ENCODE measurements around the gene SMIM41.
"Not testable (repeated sequence)": the region's sequence is repeated elsewhere in the genome, so short reads cannot be mapped to it uniquely, and the experiment has no call there.

SMIM41 gene

DNA sequence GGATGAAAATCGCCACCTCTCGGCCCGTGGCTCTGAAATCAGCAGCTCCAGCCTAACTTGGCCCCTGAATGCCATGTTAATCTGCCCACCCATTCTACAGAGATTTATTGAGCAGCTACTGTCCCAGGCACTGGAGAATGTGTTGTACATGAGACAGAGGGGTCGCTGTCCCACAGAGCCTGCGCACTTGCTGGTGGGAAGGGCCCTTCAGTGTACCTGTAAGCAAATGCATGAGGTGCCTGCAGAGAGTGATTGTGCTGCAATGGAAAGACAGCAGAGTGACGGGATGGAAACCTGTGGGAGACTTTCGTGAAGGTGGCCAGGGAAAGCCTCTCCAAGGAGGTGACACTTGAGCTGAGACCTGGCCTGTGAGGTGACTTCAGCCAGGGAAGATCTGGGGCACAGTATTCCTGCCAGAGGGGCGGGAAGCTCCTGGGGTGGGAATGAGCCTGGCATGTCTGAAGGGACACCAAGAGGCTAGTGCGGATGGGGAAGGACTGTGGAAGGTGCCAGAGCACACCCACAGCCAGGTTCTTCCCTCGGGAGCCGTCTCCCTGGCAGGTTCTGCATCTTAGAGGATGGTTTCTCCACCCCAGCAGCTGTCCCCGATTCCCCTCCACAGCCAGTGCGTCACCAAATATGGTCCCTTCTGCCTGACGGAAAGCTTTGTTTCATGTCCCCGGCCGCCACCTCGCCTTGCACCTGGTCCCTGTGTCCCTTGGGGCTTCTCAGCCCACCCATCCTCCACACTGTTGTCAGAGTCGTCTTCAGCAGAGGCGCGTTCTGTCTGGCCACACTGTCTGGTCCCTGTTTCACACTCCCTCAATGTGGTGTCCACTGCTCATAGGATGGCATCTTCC is 8.7 kb downstream of the SMIM41 start:
- H3K4me3 Mint-ChIP-seq: no peak overlapping the region
- no peaks in the 10 kb centered on the region for H3K36me3 Mint-ChIP-seq (ENCODE audit: insufficient read depth)
- peaks cover 78% of the 10 kb centered on the region for H3K27me3 Mint-ChIP-seq
- DNase-seq (ENCODE audit: low spot score in 2 of 2) (no peak), ATAC-seq (replicated peaks; ENCODE audit: extremely low read depth, poor library complexity, severe bottlenecking) (no peak)
- peak overlapping the region; percentile 4 for H3K27ac Mint-ChIP-seq (ENCODE audit: low read depth)
- no peaks in the 10 kb centered on the region for H3K9me3 Mint-ChIP-seq
- H3K4me1 Mint-ChIP-seq: peaks cover 5% of the 10 kb centered on the region

DNA sequence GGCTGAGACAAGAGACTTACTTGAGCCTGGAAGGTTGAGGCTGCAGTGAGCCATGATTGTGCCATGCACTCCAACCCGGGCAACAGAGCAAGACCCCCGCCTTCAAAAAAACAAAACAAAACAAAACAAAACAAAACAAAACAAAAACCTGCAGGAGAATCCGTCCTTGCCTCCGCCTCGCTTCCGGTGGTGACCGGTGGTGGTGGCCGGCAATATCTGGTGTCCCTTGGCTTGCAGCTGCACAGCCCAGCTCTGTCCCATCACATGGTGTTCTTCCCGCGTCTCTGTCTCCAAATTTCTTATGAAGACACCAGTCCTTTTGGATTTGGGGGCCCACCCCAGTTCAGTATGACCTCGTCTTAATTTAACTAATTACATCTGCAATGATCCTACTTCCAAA is 10.0 kb downstream of the SMIM41 start:
- H3K27ac Mint-ChIP-seq (ENCODE audit: low read depth): no peak overlapping the region
- ATAC-seq (replicated peaks; ENCODE audit: extremely low read depth, poor library complexity, severe bottlenecking) (no peak), DNase-seq (ENCODE audit: low spot score in 2 of 2) (no peak)
- H3K36me3 Mint-ChIP-seq (ENCODE audit: insufficient read depth): no peaks in the 10 kb centered on the region
- no peak overlapping the region for H3K4me3 Mint-ChIP-seq
- no peaks in the 10 kb centered on the region for H3K9me3 Mint-ChIP-seq
- no peaks in the 10 kb centered on the region for H3K4me1 Mint-ChIP-seq
- H3K27me3 Mint-ChIP-seq: peaks cover 79% of the 10 kb centered on the region

- H3K4me1 Mint-ChIP-seq: no peaks in the 10 kb centered on the region
- H3K27me3 Mint-ChIP-seq: peaks cover 87% of the 10 kb centered on the region
- H3K4me3 Mint-ChIP-seq: no peak overlapping the region
- no peaks in the 10 kb centered on the region for H3K36me3 Mint-ChIP-seq (ENCODE audit: insufficient read depth)
- H3K27ac Mint-ChIP-seq (ENCODE audit: low read depth): no peak overlapping the region
- H3K9me3 Mint-ChIP-seq: no peaks in the 10 kb centered on the region
- DNase-seq (ENCODE audit: low spot score in 2 of 2) (no peak), ATAC-seq (replicated peaks; ENCODE audit: extremely low read depth, poor library complexity, severe bottlenecking) (no peak)
These were observed 10.8 kb downstream of the SMIM41 start for GRCh38 chr12:52090291-52090690.

GRCh38 chr12:52091061-52091460 is 11.6 kb downstream of the SMIM41 start:
- Mint-ChIP-seq H3K27me3 (peaks cover 88% of the 10 kb centered on the region), H3K4me1 (no peaks in the 10 kb centered on the region), H3K27ac (ENCODE audit: low read depth) (no peak overlapping the region), H3K4me3 (no peak overlapping the region), H3K9me3 (no peaks in the 10 kb centered on the region), H3K36me3 (ENCODE audit: insufficient read depth) (no peaks in the 10 kb centered on the region)
- ATAC-seq (replicated peaks; ENCODE audit: extremely low read depth, poor library complexity, severe bottlenecking) (no peak), DNase-seq (ENCODE audit: low spot score in 2 of 2) (no peak)

- DNase-seq (ENCODE audit: low spot score in 2 of 2): no peak
- Mint-ChIP-seq H3K27ac (ENCODE audit: low read depth) (no peak overlapping the region), H3K36me3 (ENCODE audit: insufficient read depth) (no peaks in the 10 kb centered on the region)
These were observed 12.4 kb downstream of the SMIM41 start for GRCh38 chr12:52091869-52092268.

GRCh38 chr12:52093346-52093745 is 13.8 kb downstream of the SMIM41 start:
- Mint-ChIP-seq H3K27me3 (peaks cover 85% of the 10 kb centered on the region), H3K27ac (ENCODE audit: low read depth) (no peak overlapping the region)
- no peak for ATAC-seq (replicated peaks; ENCODE audit: extremely low read depth, poor library complexity, severe bottlenecking)

More at GRCh38 chr12:52091869-52092268, 12.4 kb downstream of the SMIM41 start:
- Mint-ChIP-seq H3K4me3 (no peak overlapping the region), H3K4me1 (no peaks in the 10 kb centered on the region), H3K9me3 (no peaks in the 10 kb centered on the region), H3K27me3 (peaks cover 85% of the 10 kb centered on the region)
- no peak for ATAC-seq (replicated peaks; ENCODE audit: extremely low read depth, poor library complexity, severe bottlenecking)

DNA sequence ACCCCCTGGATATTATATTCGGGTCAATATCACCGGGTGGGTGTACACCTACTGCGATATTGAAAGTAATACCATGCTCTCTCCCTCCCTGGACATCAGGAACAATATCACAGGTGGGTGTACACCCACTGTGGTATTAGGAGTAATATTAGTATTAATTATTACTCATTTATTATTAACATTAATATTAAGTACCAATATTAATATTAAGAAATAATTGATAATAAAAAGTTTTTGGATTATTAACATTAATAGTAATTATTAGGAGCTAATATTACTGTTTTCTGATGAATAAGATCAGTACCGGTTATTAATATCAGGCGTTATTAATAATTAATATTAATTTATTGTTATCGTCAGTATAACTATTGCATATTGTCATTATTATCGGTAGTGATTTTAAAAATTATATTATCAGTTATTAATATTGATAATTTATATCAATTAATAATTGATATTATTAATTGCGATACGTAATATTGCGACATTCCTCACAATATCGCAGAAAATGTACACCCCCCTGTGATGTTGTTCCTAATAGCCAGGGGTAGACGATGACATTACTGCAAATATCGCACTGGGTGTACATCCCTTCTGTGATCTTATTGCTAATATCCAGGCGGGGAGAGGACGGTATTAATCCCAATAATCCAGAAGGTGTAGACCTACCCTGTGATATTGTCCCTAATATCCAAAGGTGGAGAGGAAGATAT is 17.0 kb downstream of the SMIM41 start:
- Mint-ChIP-seq H3K27me3 (peaks cover 80% of the 10 kb centered on the region), H3K9me3 (no peaks in the 10 kb centered on the region), H3K27ac (ENCODE audit: low read depth) (no peak overlapping the region), H3K4me1 (no peaks in the 10 kb centered on the region), H3K36me3 (ENCODE audit: insufficient read depth) (peaks cover 2% of the 10 kb centered on the region), H3K4me3 (no peak overlapping the region)
- no peak for DNase-seq (ENCODE audit: low spot score in 2 of 2)
- ATAC-seq (replicated peaks; ENCODE audit: extremely low read depth, poor library complexity, severe bottlenecking): no peak

More at GRCh38 chr12:52093346-52093745, 13.8 kb downstream of the SMIM41 start:
- no peaks in the 10 kb centered on the region for H3K9me3 Mint-ChIP-seq
- H3K4me3 Mint-ChIP-seq: no peak overlapping the region
- no peak for DNase-seq (ENCODE audit: low spot score in 2 of 2)
- no peaks in the 10 kb centered on the region for H3K36me3 Mint-ChIP-seq (ENCODE audit: insufficient read depth)
- H3K4me1 Mint-ChIP-seq: no peaks in the 10 kb centered on the region

GRCh38 chr12:52097045-52097666 is 17.7 kb downstream of the SMIM41 start:
- H3K4me1 Mint-ChIP-seq: no peaks in the 10 kb centered on the region
- H3K27ac Mint-ChIP-seq (ENCODE audit: low read depth): no peak overlapping the region
- no peaks in the 10 kb centered on the region for H3K9me3 Mint-ChIP-seq
- no peak for DNase-seq (ENCODE audit: low spot score in 2 of 2)
- no peak overlapping the region for H3K4me3 Mint-ChIP-seq
- H3K36me3 Mint-ChIP-seq (ENCODE audit: insufficient read depth): peaks cover 2% of the 10 kb centered on the region
- no peak for ATAC-seq (replicated peaks; ENCODE audit: extremely low read depth, poor library complexity, severe bottlenecking)
- peaks cover 80% of the 10 kb centered on the region for H3K27me3 Mint-ChIP-seq

DNA sequence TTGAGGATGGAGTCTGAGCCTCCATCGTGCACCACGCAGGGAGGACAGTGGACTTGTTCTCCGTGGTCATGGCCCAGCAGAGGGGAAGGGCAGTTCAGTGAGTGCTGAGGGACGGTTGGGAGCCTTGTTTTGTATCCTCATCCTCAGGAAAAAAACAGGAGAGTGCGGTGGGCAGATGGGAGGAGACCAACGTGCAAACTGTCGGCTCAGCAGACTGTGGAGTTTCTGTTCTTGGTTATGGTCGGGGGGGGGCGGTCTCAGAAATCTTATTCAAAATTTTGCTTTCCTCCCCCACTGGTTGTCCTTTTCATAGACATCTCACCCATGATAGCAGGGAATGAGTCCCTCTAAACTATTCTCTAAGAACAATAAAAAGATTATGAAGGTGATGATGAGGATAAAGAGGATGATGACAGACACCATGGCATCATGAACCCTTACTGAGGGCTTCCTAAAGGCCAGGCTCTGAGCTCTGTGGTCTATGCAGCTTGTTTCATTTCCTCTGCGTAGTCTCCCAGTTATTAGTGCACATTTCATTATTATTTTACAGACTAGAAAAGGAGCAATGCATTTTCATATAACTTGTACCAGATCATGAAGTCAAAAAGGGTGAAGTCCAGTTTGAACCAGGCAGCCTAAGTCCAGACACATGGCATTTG is 25.1 kb downstream of the SMIM41 start:
- not testable (repeated sequence) for ATAC-seq (replicated peaks; ENCODE audit: extremely low read depth, poor library complexity, severe bottlenecking); H3K4me3 Mint-ChIP-seq; H3K4me1 Mint-ChIP-seq; H3K36me3 Mint-ChIP-seq (ENCODE audit: insufficient read depth); H3K9me3 Mint-ChIP-seq; H3K27ac Mint-ChIP-seq (ENCODE audit: low read depth); DNase-seq (ENCODE audit: low spot score in 2 of 2)
- H3K27me3 Mint-ChIP-seq: peaks cover 82% of the 10 kb centered on the region

GRCh38 chr12:52116222-52117125 is 37.0 kb downstream of the SMIM41 start:
- peak in 1 of 2 donors; percentile 23 for DNase-seq (ENCODE audit: low spot score in 2 of 2)
- H3K4me3 Mint-ChIP-seq; H3K36me3 Mint-ChIP-seq (ENCODE audit: insufficient read depth); H3K4me1 Mint-ChIP-seq; ATAC-seq (replicated peaks; ENCODE audit: extremely low read depth, poor library complexity, severe bottlenecking); H3K9me3 Mint-ChIP-seq; H3K27ac Mint-ChIP-seq (ENCODE audit: low read depth): not testable (repeated sequence)
- peaks cover 32% of the 10 kb centered on the region for H3K27me3 Mint-ChIP-seq

- DNase-seq (ENCODE audit: low spot score in 2 of 2); H3K9me3 Mint-ChIP-seq; ATAC-seq (replicated peaks; ENCODE audit: extremely low read depth, poor library complexity, severe bottlenecking); H3K36me3 Mint-ChIP-seq (ENCODE audit: insufficient read depth); H3K4me3 Mint-ChIP-seq; H3K27ac Mint-ChIP-seq (ENCODE audit: low read depth): not testable (repeated sequence)
- peaks cover 47% of the 10 kb centered on the region for H3K27me3 Mint-ChIP-seq
- H3K4me1 Mint-ChIP-seq: peaks cover 20% of the 10 kb centered on the region
These were observed 38.4 kb downstream of the SMIM41 start for GRCh38 chr12:52117806-52118475.
